Stomach (tissue), 9 donors: ENCODE measurements around the gene SPATA20. TPM values are rescaled to one million over a fixed set of nuclear protein-coding genes. Genes with fewer than 3 reads are reported as not detected.

Experiments used
- DNase-seq, 2 donors: peaks; one replicate each; pipeline versions ENCODE4 v3.0.0 to v3.0.0-alpha.2; 2013 to 2019
- H3K27ac ChIP-seq, 5 donors: fragments of 200-600 bp in 4 of 5; sonication (generic) in 4 of 5; one replicate each; pipeline ENCODE4 v1.5.1; 2013 to 2019; ENCODE audit warnings: mild to moderate bottlenecking in 1 of 5, moderate library complexity in 1 of 5
- H3K27me3 ChIP-seq, 3 donors: fragments of 200-600 bp; sonication (generic); one replicate each; pipeline ENCODE4 v1.5.1; 2017 to 2019; ENCODE audit warnings: mixed run types in 1 of 3
- H3K36me3 ChIP-seq, 4 donors: fragments of 200-600 bp; sonication (generic); 1 replicate in 3 of 4; 2 replicates in 1 of 4; pipeline ENCODE4 v1.5.1; 2016 to 2019
- H3K4me1 ChIP-seq, 4 donors: fragments of 200-600 bp; sonication (generic); one replicate each; pipeline ENCODE4 v1.5.1; 2016 to 2019
- H3K4me3 ChIP-seq, 4 donors: fragments of 200-600 bp; sonication (generic) in 3 of 4; one replicate each; pipeline ENCODE4 v1.5.1; 2016 to 2019; ENCODE audit warnings: mild to moderate bottlenecking in 1 of 4
- H3K9me3 ChIP-seq, 4 donors: fragments of 200-600 bp; sonication (generic); one replicate each; pipeline ENCODE4 v1.5.1; 2016 to 2019
- EP300 ChIP-seq: sonication (generic); formaldehyde crosslinking; IDR thresholded peaks from one replicate; pipeline ENCODE4 v1.6.1; 2017; ENCODE audit warnings: antibody characterized with exemption
- POLR2A ChIP-seq, 4 donors: fragments of 450-650 bp; IDR thresholded peaks; one replicate each; pipeline ENCODE4 v1.6.1; 2016; ENCODE audit warnings: antibody characterized with exemption in 4 of 4, control low read depth in 2 of 4, mild to moderate bottlenecking in 1 of 4, moderate library complexity in 1 of 4
- POLR2AphosphoS5 ChIP-seq, 3 donors: sonication (generic); formaldehyde crosslinking; IDR thresholded peaks; one replicate each; pipeline ENCODE4 v1.6.1; 2016; ENCODE audit warnings: antibody characterized with exemption in 3 of 3
- WGBS, 5 donors: extraction: QIAGEN DNeasy Blood & Tissue Kit in 3 of 5; methylation state at CpG; one replicate each; pipeline versions ENCODE4 v1.1.5 to v1.1.7; 2013 to 2018; 5-methylcytosine and 5-hydroxymethylcytosine counted together
- intact Hi-C: fragments of 100-400 bp; cut with DNase I; formaldehyde crosslinking; loops from one replicate; pipeline ENCODE4 v1.15.1; 2023; ENCODE audit warnings: low total_unique reads
- polyA plus RNA-seq, 3 donors: library from polyadenylated mRNA; stranded (reverse); fragments of 200-250 nt; gene quantifications; one replicate each; pipeline ENCODE4 v1.2.3, GENCODE V29; 2013
- total RNA-seq, 5 donors: library from RNA; depleted of rRNA; stranded (reverse); fragments of >200 nt; gene quantifications; one replicate each; pipeline versions ENCODE4 v1.1.0 to v1.2.3, GENCODE V29; 2014 to 2016
- TF ChIP-seq, protein P1 (sequence below), 7 experiments: fragments of 450-650 bp in 4 of 7; fragments of 200-600 bp in 3 of 7; sonication (generic) in 3 of 7; IDR thresholded peaks; one replicate each; pipeline ENCODE4 v1.5.1; 2016 to 2019; ENCODE audit warnings: antibody characterized with exemption in 7 of 7, control low read depth in 2 of 7, mild to moderate bottlenecking in 1 of 7
- donor health status: healthy with polysubstance abuse.
- donor health status: Bipolar disorder and iron deficiency.
- donor health status: healthy.

SPATA20 gene
- total and polyA plus RNA-seq, 8 donors, result 24.8 to 1,214 (median 80.8) TPM

- intact Hi-C loops, result no loop called here
- Histone ChIP-seq H3K27ac (no peak overlapping the region), H3K4me1 (no peaks in the 10 kb centered on the region), H3K4me3 (no peak overlapping the region), H3K36me3 (no peaks in the 10 kb centered on the region), H3K27me3 (peaks cover 0 to 19% (median 0%) of the 10 kb centered on the region in 3 donors), H3K9me3 (no peaks in the 10 kb centered on the region)
- WGBS, 5 donors, result 82 to 91% (median 83%) methylated on average over 21 to 33 of the region's 33 CpGs
- no peak for DNase-seq
- TF ChIP-seq POLR2AphosphoS5 (IDR thresholded peaks at IDR 0.05) (no peak), POLR2A (IDR thresholded peaks at IDR 0.05) (no peak), EP300 (no peak)
- TF ChIP-seq, protein P1, sequence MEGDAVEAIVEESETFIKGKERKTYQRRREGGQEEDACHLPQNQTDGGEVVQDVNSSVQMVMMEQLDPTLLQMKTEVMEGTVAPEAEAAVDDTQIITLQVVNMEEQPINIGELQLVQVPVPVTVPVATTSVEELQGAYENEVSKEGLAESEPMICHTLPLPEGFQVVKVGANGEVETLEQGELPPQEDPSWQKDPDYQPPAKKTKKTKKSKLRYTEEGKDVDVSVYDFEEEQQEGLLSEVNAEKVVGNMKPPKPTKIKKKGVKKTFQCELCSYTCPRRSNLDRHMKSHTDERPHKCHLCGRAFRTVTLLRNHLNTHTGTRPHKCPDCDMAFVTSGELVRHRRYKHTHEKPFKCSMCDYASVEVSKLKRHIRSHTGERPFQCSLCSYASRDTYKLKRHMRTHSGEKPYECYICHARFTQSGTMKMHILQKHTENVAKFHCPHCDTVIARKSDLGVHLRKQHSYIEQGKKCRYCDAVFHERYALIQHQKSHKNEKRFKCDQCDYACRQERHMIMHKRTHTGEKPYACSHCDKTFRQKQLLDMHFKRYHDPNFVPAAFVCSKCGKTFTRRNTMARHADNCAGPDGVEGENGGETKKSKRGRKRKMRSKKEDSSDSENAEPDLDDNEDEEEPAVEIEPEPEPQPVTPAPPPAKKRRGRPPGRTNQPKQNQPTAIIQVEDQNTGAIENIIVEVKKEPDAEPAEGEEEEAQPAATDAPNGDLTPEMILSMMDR (IDR thresholded peaks at IDR 0.05), result no peak
These were observed 28.7 kb downstream of the SPATA20 start for GRCh38 chr17:50575581-50576210.

GRCh38 chr17:50576864-50577263 is 29.9 kb downstream of the SPATA20 start:
- DNase-seq, result no peak
- TF ChIP-seq, protein P1 (IDR thresholded peaks at IDR 0.05), result no peak
- TF ChIP-seq EP300 (no peak), POLR2AphosphoS5 (IDR thresholded peaks at IDR 0.05) (no peak), POLR2A (IDR thresholded peaks at IDR 0.05) (no peak)
- no peak overlapping the region for H3K27ac ChIP-seq
- no peaks in the 10 kb centered on the region for H3K4me1 ChIP-seq
- no peaks in the 10 kb centered on the region for H3K36me3 ChIP-seq
- intact Hi-C loops, result no loop called here
- WGBS, 5 donors, result 60 to 84% (median 78%) methylated on average over 7 to 13 of the region's 13 CpGs
- no peak overlapping the region for H3K4me3 ChIP-seq
- peaks cover 0 to 23% (median 0%) of the 10 kb centered on the region in 3 donors for H3K27me3 ChIP-seq
- no peaks in the 10 kb centered on the region for H3K9me3 ChIP-seq

- no peak for DNase-seq
- no peaks in the 10 kb centered on the region for H3K4me1 ChIP-seq
- no peak overlapping the region for H3K27ac ChIP-seq
- 83 to 88% (median 85%) methylated on average over 12 to 13 of the region's 13 CpGs for WGBS, 5 donors
- no peaks in the 10 kb centered on the region for H3K36me3 ChIP-seq
- peaks cover 0 to 23% (median 0%) of the 10 kb centered on the region in 3 donors for H3K27me3 ChIP-seq
- H3K9me3 ChIP-seq, result no peaks in the 10 kb centered on the region
- no peak overlapping the region for H3K4me3 ChIP-seq
- intact Hi-C loops, result no loop called here
- TF ChIP-seq, protein P1 (IDR thresholded peaks at IDR 0.05), result no peak
- TF ChIP-seq POLR2AphosphoS5 (IDR thresholded peaks at IDR 0.05), result no peak
- no peak for TF ChIP-seq EP300
- TF ChIP-seq POLR2A (IDR thresholded peaks at IDR 0.05), result no peak
These were observed 30.5 kb downstream of the SPATA20 start for GRCh38 chr17:50577451-50577954.

- intact Hi-C loops, result no loop called here
- H3K27ac ChIP-seq, result no peak overlapping the region
- no peaks in the 10 kb centered on the region for H3K9me3 ChIP-seq
- TF ChIP-seq, protein P1 (IDR thresholded peaks at IDR 0.05), result no peak
- TF ChIP-seq POLR2AphosphoS5 (IDR thresholded peaks at IDR 0.05), result no peak
- no peak overlapping the region for H3K4me3 ChIP-seq
- peaks cover 0 to 23% (median 0%) of the 10 kb centered on the region in 3 donors for H3K27me3 ChIP-seq
- no peaks in the 10 kb centered on the region for H3K4me1 ChIP-seq
- no peak for DNase-seq
- no peaks in the 10 kb centered on the region for H3K36me3 ChIP-seq
- 88 to 94% (median 89%) methylated on average over 3 to 16 of the region's 16 CpGs for WGBS, 5 donors
These were observed 31.2 kb downstream of the SPATA20 start for GRCh38 chr17:50578173-50578572.
